ENCODE measurements around the gene NR2F1-AS1. TPM values are rescaled to one million over a fixed set of nuclear protein-coding genes. Genes with fewer than 3 reads are reported as not detected.

NR2F1-AS1 gene
- total and polyA plus RNA-seq, 2 donors (not counting 1 experiment from before 2014, with no cell fraction given): not detected

DNA sequence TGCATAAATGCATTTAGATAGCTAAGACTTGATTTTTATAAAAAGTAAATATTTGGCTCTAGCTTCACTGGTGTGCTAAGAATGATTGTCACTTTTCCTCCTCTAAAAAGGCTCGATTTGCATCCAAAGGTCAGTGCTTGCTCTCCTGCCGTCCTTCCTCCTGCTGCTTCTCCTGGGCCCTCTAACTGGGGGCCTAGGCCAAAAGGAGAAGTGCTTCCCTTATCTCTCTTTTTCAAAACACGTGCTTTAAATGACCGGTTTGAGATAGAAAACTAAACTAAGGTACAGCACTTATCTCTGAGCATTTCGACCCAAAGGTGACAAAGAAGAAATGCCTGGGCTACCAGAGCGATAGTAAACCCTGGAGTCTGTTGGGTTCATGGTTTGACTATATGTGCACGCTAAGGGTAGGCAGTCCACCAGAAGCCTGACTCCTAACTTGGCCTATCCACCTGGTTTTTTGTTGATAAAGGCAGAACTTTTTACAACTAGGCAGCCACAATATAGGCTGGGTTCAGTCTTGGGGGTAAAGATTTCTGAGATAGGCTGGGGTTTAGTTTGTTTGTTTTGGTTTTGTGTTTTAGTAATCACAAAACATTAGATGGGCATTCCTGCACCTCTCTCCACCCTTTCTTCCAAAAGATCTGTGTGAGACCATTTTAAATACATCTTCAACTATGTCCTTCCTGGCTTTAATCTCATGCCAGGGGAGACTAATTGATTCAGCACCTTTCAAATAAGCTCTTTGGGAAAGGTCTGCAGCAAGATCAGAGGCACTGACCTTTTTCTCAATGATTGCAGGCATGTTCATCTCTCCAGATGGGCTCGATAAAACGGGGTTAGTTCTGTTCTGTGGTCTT lies 3.8 kb downstream of the NR2F1-AS1 start:
- ATAC-seq (ENCODE audit: low read depth) (no peak), DNase-seq (peak; percentile 16)
- Histone ChIP-seq H3K9ac (ENCODE audit: low read length) (no peak overlapping the region), H2AFZ (ENCODE audit: insufficient read depth, low read depth, low read length, poor library complexity, severe bottlenecking) (no peak overlapping the region), H3K4me1 (ENCODE audit: control insufficient read depth in 2 of 2, insufficient read depth in 2 of 2, low read length in 2 of 2) (peaks cover 38 to 49% of the 10 kb centered on the region in 2 donors), H3K9me3 (ENCODE audit: control extremely low read depth in 1 of 3, control insufficient read depth in 2 of 3, insufficient read depth in 1 of 3, low read length in 2 of 3) (peaks cover 0 to 55% (median 4%) of the 10 kb centered on the region in 3 donors), H3K79me2 (ENCODE audit: control insufficient read depth, insufficient read depth, low read length) (no peaks in the 10 kb centered on the region), H3K27me3 (replicated peaks in 1 of 4; ENCODE audit: control extremely low read depth in 1 of 4, control insufficient read depth in 3 of 4, insufficient read depth in 4 of 4, low read length in 3 of 4) (peaks cover 3 to 92% (median 75%) of the 10 kb centered on the region in 4 experiments), H3K36me3 (replicated peaks in 1 of 2; ENCODE audit: control extremely low read depth in 1 of 2, control insufficient read depth in 1 of 2, extremely low read depth in 1 of 2, insufficient read depth in 2 of 2, low read length in 1 of 2) (no peaks in the 10 kb centered on the region), H3K4me3 (ENCODE audit: control extremely low read depth in 1 of 5, extremely low read depth in 1 of 5, insufficient read depth in 1 of 5, low read depth in 2 of 5, low read length in 4 of 5) (no peak overlapping the region), H4K20me1 (ENCODE audit: control insufficient read depth, insufficient read depth, low read length, poor library complexity, severe bottlenecking) (no peaks in the 10 kb centered on the region), H3K27ac (ENCODE audit: low read length in 2 of 2) (no peak overlapping the region), H3K4me2 (replicated peaks; ENCODE audit: low read depth, low read length, poor library complexity, severe bottlenecking) (no peak overlapping the region)
- Mint-ChIP-seq H3K27ac (no peak overlapping the region), H3K4me1 (peaks cover 25% of the 10 kb centered on the region), H3K9me3 (ENCODE audit: insufficient read depth) (no peaks in the 10 kb centered on the region), H3K4me3 (no peak overlapping the region), H3K27me3 (peaks cover 72% of the 10 kb centered on the region)
- ChIA-PET CTCF (no interaction called here), POLR2A (no interaction called here)
- 19% methylated on average over 4 of the region's 9 CpGs for WGBS (ENCODE audit: insufficient coverage)
- intact Hi-C loops (cut with micrococcal nuclease): no loop called here
- TF ChIP-seq EZH2 (IDR thresholded peaks at IDR 0.05; ENCODE audit: borderline replicate concordance, insufficient read depth, low read depth, low read length, poor library complexity, severe bottlenecking): no peak
- TF ChIP-seq, protein P1, sequence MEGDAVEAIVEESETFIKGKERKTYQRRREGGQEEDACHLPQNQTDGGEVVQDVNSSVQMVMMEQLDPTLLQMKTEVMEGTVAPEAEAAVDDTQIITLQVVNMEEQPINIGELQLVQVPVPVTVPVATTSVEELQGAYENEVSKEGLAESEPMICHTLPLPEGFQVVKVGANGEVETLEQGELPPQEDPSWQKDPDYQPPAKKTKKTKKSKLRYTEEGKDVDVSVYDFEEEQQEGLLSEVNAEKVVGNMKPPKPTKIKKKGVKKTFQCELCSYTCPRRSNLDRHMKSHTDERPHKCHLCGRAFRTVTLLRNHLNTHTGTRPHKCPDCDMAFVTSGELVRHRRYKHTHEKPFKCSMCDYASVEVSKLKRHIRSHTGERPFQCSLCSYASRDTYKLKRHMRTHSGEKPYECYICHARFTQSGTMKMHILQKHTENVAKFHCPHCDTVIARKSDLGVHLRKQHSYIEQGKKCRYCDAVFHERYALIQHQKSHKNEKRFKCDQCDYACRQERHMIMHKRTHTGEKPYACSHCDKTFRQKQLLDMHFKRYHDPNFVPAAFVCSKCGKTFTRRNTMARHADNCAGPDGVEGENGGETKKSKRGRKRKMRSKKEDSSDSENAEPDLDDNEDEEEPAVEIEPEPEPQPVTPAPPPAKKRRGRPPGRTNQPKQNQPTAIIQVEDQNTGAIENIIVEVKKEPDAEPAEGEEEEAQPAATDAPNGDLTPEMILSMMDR (IDR thresholded peaks at IDR 0.05): no peak
